Neural cell (in vitro differentiated cells): Measurements from ENCODE around the gene AFF3.

Experiments used
- CTCF ChIP-seq: fragments of 450-650 bp; IDR thresholded peaks from 2 replicates; pipeline ENCODE4 v1.5.1; 2014; ENCODE audit warnings: antibody characterized with exemption, mild to moderate bottlenecking, moderate library complexity; ENCODE audit not compliant: poor library complexity, severe bottlenecking
- EZH2 ChIP-seq: fragments of 200-600, 300-800 bp; shearing (Covaris generic), sonication (generic); IDR thresholded peaks from 2 replicates; pipeline ENCODE4 v1.6.1; 2014; ENCODE audit warnings: antibody characterized with exemption, low read length, borderline replicate concordance, mild to moderate bottlenecking; ENCODE audit not compliant: insufficient read depth, poor library complexity, severe bottlenecking

- TF ChIP-seq EZH2 (no peak), CTCF (peak; percentile 68)
These were observed 416.6 kb downstream of the AFF3 start for GRCh38 chr2:99725820-99726219.
